OCI-M2 (cell line): Measurements from ENCODE around the gene HEATR3.

ENCODE experiments used
- DNase-seq: peaks from one replicate; lab custom pipeline; 2025; ENCODE audit not compliant: unreplicated experiment; lab: John Stamatoyannopoulos, UW

HEATR3 gene

DNA sequence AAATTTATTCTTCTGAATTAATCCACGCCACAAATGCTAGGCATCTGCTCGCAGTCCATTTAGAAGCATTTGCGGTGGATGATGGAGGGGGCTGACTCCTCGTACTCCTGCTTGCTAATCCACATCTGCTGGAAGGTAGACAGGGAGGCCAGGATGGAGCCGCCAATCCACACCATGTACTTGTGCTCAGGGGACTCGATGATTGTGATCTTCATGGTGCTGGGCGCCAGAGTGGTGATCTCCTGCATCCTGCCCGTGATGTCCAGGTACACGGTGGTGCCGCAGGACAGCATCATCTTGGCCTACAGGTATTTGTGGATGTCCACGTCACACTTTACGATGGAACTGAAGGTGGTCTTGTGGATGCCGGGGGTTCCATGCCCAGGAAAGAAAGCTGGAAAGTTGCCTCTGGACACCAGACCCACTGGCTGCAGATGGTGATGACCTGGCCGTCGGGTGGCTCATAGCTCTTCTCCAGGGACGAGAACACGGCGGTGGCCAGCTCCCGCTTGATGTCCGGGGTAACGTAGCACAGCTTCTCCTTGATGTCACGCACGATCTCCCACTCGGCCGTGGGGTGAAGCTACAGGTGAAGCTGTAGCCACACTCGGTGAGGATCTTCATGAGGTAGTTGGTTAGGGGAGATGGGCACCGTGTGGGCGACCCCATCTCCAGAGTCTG, 7.5 kb upstream of the HEATR3 start:
- no peak for DNase-seq

DNA sequence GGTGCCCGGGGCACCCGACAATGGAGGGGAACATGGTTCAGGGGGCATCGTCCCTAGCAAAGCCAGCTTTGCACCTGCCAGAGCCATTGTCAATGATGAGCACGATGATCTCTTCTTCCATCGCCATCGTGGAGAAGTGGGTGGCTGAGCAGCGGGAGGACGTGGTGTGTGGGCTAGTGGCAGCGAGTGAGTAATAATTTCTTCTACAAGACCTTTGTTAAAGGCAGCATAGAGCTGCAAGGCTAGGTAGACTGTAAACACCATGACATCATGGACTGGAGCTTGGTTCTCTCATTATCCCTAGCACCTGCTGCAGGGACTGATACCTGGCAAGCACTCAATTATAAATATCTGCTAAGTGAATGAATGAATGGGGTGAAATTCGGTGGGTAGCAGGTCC, 6.7 kb upstream of the HEATR3 start:
- no peak for DNase-seq

DNA sequence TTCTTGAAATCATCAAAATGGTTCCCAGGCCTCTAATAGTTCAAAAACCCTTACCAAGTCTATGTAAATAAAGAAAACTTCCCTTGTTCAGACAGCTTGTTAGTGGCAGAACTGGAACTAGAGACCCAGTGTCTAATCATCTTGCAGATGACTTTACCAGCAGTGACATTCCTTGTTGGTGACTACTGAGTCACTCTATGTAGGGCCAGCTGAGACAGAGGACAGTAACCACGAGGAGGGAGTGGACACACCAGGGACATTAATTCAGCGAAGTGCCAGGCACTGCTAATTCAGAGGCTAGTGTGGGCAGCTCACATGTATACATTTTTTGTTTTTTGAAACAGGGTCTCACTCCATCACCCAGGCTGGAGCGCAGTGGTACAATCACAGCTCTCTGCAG, 6.1 kb upstream of the HEATR3 start:
- no peak for DNase-seq

DNA sequence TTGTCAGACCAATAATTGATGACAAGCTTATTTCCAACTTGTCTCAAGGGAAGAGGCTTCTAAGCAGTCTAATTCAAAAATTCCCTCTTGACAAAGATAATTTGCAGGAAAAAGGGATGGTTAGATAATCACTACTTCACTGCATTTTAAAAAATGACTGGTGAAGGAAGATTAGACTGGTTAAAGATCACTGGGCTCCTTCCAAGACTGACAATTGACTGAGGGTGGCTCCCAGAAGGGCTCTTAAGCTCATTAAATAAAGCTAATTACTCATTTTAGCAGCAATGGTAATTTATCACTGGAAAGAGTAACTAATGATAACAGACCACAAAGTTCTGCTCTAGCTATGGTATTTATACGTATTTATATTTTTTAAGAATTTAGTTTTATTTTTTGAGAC, 4.4 kb upstream of the HEATR3 start:
- no peak for DNase-seq

DNA sequence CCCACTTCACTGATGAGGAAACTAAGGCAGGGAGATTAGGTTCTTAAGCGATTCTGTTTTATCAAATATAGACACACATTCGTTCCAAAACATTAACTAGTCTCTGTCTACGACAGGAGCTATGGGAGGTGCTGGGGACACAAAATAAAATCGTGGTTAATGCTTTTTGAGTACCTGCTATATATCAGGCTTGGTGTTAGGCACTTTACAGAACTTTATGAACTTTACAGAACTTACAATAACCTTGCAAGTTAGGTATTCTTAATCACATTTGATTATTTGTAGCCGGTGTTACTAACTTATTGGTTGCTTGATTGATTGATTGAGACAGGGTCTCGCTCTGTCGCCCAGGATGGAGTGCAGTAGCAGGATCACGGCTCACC, 538 bp upstream of the HEATR3 start:
- DNase-seq: no peak

DNA sequence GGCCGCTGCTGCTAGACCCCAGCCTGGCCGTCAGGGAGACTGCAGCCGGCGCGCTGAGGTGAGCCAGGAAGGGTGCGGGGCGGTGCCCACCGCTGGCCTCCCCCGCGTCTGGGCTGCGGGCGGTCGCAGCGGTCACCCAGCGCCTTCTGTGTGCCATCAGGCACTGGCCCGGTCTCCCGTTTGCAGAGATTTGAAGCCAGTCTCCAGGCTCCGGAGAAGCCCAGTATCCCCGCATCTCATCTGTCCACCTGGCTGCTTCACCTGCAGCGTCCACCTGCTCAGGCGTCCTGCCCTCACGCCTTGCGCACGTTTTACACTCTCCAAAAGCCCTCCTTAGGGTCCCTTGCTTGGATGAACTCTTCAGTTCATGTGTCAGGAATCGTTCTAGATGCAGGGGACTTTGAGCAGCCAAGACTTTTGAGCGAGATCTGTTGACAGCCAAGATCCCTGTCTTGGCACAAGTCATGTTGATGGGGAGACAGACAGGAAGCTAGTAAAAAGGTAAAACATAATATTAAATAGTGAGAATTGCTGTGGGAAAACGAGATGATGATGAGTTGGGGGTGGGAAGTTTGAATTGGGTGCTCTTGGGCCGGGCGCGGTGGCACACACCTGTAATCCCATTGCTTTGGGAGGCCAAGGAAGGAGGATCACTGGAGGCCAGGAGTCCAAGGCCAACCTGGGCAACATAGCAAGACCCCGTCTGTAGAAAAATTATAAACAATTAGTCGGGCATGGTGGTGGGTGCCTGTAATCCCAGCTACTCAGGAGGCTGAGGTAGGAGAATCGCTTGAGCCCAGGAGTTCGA, 916 bp downstream of the HEATR3 start:
- DNase-seq: no peak

DNA sequence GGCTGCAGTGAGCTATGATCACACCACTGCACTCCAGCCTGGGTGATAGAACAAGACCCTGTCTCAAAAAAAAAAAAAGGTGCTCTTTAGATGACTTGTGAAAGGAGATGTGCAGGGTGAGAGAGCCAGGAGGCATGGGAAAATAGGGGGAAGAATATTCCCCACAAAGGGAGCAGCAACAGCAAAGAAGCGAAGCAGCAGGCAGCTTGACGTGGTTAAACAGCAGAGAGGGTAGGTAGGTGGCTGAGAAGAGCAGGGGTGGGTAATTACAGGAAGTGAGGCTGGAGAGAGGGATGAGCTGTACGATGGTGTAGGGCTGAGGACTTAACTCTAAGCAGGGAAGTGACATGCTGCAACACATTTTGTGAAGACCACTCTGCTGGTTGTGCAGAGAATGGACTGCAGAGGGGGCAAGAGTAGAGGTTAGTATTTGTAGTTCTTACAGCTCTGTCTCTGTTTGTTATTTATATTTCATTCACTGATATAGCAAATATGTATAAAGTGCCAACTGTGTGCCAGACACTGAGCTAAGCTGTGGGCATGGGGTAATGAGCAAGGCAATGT, 1.6 kb downstream of the HEATR3 start:
- DNase-seq: no peak

DNA sequence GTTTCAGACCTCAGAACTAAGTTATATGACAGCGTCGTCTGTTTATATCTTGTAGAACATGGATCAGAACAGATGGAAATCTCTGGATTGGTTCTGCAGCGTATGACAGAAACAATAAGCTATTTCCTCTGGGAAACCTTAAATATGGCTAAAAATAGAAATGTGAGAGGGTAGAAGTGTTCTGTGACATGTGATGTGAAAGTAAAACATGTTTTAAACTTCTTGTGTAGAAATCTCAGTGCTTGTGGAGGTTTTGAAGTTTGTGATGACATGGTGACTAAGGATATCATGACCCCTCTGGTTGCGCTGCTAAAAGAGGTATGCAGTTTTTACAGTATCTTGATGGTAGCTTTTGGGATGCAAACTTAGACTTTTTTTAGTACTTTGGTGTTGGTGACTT, 2.8 kb downstream of the HEATR3 start:
- no peak for DNase-seq

DNA sequence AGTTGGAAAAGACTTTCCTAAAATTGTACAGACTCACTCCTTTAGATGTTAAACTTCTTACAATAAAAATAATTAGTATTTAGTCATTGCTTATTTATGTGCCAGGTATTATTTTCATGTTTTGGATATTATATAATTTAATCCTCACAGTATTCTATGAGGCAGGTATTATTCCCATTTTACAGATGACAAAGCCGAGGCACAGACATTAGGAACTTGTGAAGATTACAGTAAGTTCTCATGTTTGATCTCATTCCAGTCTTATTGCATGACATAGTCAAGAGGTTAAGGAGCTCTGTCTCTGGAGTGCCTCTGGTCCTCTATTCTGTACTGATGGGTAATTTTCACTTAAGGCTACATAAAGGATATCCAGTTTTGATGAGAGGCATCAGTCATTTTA, 3.3 kb downstream of the HEATR3 start:
- no peak for DNase-seq

DNA sequence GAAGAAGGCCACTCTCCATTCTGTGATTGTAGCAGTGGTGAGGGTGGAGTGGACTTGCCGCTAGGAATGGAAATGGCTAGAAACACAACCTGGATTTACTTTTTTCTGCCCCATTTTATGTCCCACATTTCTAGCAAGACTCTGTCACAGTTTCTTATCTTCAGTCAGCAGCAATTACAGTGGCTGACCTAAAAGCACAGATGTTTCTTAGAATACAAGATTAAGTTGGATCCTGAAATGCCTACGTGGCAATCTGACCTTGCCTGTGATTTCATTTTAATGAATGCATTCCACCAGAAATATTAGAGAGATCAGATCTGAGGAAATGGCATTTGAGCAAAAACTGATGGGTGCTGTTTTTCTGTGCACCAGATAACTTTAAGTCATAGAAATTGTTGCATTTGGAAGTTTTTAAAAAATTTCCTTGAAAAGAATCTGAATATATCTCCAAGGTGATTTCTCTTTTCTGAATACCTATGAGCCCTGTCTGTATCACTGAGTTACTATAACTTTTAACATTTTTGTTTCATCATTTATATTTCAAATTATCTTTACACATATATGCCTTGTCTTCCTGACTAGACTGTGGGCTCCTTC, 5.4 kb downstream of the HEATR3 start:
- DNase-seq: no peak

DNA sequence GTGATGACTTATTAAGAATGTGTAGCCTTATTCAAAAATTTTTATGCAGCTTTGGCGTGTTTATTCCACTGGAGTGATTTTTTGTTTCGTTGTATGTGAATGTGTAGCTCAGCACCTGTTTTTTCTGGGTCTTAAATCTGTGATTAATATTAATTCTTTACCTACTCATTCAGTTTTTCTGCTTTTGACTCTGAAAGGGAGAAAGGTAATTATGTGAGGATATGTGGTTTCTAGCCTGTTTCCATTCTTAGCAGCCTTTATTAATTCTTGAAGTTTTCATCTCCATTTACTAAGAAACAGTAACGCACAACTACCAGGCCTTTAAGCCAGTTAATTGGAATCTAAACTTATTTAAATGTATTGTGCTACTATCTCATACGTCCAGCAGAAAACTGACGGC, 7.0 kb downstream of the HEATR3 start:
- DNase-seq: no peak

DNA sequence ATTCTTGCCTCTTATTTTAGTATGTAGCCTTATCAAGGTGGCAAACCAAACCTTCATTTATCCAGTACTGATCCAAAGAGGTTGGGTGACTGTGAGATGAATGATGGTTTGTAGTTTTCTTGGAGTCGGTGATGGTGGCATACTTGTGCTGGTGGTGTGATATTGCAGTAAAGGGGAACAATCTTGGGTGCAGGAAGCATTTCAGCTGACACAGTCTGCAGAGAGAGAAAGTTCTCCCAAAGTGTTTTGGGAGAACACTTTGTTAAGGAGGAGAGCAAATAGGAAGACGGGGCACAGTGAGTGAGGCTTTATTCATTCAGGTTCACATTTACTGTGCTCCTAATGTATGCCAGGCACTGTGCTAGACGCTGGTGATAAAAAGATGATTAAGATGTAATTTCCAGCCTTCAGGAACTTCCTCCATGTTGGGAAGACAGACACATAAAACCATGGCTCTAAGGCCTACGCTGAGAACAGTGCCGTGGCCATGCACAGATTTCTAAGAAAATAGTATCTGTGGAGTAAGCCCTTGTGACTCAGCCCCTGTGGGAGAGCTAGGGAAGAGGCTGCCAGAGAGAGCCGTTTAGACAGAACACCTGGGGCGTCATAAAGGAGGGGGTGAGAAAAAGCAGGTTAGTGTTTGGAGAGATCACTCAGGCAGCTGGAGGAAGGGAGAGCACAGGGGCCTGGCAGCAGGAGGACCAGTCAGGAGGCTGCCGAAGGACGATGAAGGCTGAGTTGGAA, 13.8 kb downstream of the HEATR3 start:
- DNase-seq: no peak

DNA sequence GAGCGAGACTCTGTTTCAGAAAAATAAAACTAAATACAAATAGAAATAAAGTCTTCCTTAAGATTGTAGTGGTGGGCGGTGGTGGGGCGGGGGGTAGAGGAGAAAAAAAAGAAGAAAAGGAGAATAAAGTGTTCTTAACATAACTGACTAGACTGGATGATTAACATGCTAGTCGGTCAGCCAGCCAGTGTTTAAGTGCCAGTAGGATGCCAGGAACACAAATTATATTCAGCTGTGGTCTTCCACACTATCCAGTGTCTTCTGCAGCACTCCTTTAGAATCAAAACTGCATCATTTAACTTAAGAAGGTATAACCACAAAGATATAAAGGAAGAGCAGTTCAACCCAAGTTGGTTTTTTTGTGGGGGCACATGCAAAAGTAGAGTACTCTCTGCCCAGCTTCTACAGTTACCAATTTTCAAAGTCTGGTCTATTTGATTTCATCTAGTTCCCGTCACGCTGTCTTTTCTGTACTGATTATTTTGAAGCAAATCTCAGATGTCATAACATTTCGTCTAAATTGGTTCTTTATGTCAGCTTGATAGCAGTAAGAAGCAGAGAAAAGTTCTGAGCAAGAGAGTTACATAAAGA, 15.8 kb downstream of the HEATR3 start:
- no peak for DNase-seq

DNA sequence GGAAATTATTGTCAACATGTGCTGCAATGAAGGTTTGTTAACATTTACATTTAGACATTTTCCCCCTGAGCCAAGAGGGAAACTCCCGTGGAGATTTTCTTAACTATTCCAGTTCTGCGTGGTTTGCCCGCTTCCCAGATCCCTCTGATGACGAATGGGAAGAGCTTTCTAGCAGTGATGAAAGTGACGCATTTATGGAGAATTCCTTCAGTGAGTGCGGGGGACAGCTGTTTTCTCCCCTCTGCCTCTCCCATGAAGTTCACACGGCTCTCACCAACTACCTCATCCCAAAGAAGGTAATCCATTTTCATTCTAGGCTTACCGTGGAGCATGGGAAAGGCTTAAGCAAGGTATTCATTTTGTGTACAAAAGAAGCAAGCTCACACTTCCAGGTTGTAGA, 18.2 kb downstream of the HEATR3 start:
- no peak for DNase-seq

DNA sequence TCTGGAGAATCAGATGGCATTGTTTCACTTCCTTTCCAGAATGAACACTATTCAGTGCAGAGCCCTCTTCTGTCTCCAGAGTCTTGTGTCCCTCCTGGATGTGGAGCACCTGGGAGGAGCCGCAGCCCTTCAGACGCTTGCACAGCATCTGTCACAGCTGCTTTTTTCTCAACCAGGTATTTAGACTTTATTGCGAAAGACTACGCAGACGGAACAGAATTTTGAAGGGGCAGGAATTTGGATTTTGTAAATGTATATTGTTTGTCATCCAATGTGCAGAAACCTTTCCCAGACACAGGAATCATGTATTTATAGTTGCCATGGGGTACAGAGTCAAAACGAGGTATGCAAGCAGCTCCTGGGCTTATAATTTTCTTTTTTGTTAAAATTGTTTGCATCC, 20.4 kb downstream of the HEATR3 start:
- DNase-seq: no peak

DNA sequence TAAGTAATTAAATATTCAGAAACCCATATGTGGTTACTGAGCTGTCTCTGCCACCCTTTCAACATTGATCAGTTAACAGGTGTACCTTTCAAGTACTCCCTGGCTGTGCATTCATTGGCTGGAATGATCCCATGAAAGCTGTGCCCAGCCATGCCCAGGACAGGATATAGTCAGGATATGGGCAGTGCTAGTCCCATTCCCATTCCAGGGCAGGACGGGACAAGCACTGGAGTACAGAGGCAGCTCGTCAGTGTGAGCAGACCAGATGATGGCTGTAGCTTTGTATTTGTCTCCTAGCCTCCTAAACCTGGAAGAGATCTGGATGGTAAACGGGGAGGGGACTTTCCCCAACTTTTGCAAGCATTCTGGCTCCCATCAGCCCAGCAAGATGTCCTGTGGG, 22.5 kb downstream of the HEATR3 start:
- no peak for DNase-seq

DNA sequence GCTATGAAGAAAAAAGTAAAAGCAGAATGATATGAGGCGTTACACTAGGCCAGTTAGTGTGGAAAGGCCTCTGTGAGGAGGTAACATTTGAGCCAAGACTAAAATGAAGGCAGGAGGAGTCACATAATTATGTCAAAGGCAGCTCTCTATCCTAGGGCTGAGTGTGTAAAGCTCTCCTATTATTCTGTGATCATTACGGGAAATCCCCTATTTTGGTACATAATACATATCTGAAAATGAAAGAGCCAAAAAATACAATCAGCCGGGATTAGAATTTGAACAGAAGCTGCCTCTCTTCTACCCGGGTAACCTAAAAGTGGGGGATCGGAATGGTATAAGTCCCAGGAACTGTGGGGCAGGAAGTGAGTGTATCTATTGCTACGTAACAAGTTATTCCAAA, 27.1 kb downstream of the HEATR3 start:
- DNase-seq: no peak

DNA sequence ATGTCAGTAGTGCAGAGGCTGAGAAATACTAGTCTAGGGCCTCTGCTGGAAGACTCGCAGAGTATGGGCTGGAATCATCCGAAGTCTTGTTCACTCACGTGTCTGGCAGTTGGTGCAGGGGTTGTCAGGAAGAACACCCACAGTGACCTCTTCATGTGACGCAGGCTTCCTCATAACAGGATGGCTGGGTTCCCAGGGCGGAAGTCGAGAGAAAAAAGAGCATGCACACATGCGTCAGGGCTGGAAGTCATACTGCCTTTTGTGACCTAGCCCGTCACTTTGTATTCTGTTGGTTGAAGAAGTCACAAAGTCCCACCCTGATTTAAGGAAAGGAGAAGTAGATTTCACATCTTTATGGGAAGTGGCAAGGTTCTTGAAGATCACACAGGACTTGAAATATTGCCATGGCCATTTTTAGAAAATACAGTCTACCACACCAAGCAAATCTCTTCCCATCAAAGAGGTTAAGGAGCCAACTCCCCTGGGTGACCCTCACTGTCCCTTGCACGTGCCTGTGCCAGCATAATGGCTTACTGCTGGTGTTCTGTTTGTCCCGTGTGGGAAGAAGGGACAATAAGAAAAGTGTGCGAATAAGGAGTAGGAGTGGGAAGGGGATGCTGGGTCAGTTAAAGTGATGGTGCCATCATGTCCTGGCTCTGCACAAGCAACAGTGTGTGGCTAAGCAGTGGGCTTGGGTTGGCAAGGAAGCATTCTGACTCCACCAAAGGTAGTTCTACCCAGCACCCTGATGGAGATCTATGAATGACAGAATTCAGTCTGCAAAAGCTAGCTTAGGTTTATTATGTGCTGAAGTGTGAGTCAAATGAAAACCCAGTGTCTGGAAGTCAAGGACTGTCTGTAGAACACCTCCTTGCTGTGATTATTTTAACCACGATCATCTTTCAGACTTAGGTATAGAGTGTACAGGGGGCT, 28.1 kb downstream of the HEATR3 start:
- DNase-seq: no peak

DNA sequence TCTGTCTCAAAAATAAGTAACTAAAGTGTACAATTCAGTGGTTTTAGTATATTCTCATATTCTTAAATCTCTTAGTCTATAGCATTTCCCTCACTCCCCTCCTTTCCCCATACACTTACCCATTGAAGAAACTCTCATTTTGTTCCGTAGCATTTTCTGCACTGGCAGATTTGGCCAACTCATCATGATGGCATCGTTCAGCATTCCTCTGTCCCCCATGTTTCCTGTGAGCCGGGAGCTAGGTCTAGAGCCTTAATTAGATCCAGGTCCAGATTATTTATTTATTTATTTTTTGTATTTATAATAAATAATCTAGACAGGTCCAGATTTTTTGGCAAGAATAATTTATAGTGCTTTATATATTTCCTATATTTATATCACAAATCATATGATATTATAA, 31.0 kb downstream of the HEATR3 start:
- no peak for DNase-seq
